LNCaP clone FGC (cell line): ENCODE results near the gene CCDC9.
A peak's percentile ranks its signal among the peaks of the same experiment; 100 is the strongest.
"Not testable (repeated sequence)": the region's sequence is repeated elsewhere in the genome, so short reads cannot be mapped to it uniquely, and the experiment has no call there.

ENCODE experiments used
- DNase-seq: peaks from one replicate; pipeline ENCODE4 v3.0.0-alpha.2; 2011; ENCODE audit warnings: low read depth
- H3K4me3 ChIP-seq: 2 replicates; pipeline ENCODE4 v1.5.1; 2011; ENCODE audit warnings: mild to moderate bottlenecking, low read depth, low read length, control low read depth
- TF ChIP-seq, protein P1 (sequence below): IDR thresholded peaks from 2 replicates; pipeline ENCODE4 v1.5.1; 2012; ENCODE audit warnings: mild to moderate bottlenecking; ENCODE audit not compliant: control insufficient read depth, insufficient read depth; ENCODE audit errors: extremely low read depth

The CCDC9 gene

GRCh38 chr19:47283405-47284059 lies 27.2 kb downstream of the CCDC9 start:
- TF ChIP-seq, protein P1, sequence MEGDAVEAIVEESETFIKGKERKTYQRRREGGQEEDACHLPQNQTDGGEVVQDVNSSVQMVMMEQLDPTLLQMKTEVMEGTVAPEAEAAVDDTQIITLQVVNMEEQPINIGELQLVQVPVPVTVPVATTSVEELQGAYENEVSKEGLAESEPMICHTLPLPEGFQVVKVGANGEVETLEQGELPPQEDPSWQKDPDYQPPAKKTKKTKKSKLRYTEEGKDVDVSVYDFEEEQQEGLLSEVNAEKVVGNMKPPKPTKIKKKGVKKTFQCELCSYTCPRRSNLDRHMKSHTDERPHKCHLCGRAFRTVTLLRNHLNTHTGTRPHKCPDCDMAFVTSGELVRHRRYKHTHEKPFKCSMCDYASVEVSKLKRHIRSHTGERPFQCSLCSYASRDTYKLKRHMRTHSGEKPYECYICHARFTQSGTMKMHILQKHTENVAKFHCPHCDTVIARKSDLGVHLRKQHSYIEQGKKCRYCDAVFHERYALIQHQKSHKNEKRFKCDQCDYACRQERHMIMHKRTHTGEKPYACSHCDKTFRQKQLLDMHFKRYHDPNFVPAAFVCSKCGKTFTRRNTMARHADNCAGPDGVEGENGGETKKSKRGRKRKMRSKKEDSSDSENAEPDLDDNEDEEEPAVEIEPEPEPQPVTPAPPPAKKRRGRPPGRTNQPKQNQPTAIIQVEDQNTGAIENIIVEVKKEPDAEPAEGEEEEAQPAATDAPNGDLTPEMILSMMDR: no peak
- DNase-seq: no peak

DNA sequence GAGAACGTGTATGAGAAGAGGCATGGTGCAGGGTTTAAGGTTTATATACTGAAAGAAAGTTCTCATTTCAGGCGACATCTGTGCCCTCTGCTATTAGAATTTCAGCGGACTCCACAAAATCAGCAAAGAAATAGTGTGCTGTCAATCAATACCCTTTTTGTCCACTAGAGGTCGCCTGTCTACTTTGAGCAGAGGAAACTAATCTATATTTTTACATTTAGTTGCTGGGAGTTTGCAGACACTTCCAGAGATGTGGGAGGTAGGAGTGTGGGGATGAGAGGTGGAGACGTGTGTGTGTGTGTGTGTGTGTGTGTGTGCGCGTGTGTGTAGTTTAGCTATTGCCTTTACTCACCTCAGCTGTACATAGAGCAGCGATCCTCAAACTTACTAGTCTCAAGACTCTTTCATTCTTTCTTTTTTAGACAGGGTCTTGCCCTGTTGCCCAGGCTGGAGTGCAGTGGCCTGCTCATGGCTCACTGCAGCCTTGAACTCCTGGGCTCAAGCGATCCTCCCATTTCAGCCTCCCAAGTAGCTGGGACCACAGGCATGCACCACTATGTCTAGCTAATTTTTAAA lies 28.1 kb downstream of the CCDC9 start:
- TF ChIP-seq, protein P1: peak; percentile 61
- DNase-seq: no peak
- no peak overlapping the region for H3K4me3 ChIP-seq

More at GRCh38 chr19:47283405-47284059, 27.2 kb downstream of the CCDC9 start:
- H3K4me3 ChIP-seq: no peak overlapping the region

DNA sequence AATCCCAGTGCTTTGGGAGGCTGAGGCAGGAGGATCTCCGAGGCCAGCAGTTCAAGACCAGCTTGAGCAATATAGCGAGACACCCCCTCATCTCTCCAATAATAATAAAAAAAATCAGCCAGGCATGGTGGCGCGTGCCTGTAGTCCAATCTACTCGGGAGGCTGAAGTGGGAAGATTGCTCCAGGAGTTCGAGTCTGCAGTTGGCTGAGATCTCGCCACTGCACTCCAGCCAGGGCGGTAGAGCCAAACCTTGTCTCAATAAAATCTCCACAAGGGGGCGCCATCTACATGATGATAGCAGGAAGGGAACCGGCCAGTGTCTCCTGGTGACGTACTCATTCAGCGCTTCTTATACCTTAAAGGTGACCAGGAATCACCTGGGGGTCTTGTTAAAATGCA lies 39.7 kb downstream of the CCDC9 start:
- DNase-seq: peak; percentile 32
- TF ChIP-seq, protein P1: peak; percentile 55
- H3K4me3 ChIP-seq: no peak overlapping the region

DNA sequence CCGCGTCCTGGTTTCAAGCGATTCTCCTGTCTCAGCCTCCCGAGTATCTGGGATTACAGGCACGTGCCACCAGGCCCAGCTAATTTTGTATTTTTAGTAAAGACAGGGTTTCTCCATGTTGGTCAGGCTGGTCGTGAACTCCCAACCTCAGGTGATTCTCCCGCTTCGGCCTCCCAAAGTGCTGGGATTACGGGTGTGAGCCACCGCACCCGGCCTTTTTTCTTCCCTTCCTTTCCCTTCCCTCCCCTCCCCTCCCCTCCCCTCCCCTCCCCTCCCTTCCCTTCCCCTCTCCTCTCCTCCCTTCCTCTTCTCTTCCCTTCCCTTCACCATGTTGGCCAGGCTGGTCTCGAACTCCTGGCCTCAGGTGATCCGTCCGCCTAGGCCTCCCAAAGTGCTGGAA lies 44.5 kb downstream of the CCDC9 start:
- DNase-seq, H3K4me3 ChIP-seq: not testable (repeated sequence)

- H3K4me3 ChIP-seq: no peak overlapping the region
- TF ChIP-seq, protein P1: no peak
- DNase-seq: no peak
Measured at GRCh38 chr19:47302249-47302648, 45.9 kb downstream of the CCDC9 start.

DNA sequence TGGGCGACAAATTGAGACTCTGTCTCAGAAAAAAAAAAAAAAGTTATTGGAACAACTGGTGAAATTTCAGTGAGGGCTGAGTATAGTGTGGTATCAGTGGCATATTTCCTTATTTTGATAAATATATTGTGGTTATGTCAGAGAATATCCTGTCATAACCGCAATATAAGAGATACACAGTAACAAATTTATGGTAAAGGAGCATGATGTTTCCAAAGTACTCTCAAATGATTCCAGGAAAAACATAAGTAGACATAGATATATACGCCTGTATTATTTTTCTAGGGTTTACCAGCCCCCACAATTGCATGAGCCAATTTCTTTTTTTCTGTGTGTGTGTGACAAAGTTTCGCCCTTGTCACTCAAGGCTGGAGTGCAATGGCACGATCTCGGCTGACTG lies 47.6 kb downstream of the CCDC9 start:
- DNase-seq: no peak
- no peak overlapping the region for H3K4me3 ChIP-seq
- TF ChIP-seq, protein P1: no peak

DNA sequence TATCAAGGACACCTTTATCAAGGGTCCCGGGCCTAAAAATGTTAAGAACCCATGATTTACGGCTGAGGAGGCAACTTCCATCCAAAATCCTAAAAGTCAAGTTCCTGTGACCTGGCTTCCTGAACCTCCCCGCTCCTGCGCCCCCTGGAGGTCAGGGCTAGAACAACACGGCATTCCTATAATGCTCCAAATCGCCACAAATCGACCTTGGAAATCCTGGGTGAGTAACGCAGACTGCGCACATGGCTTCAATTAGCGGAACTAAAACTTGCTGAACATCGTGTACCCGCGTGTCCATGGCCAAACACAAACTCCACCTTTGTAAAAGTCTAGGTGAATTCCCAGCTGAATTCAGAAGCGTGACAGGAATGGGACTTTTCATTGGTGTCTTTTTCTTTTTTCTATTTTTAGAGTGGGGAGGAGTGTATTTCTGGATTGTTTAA lies 49.0 kb downstream of the CCDC9 start:
- DNase-seq: peak; percentile 10
- TF ChIP-seq, protein P1: peak; percentile 77
- no peak overlapping the region for H3K4me3 ChIP-seq
